DOHH2 (cell line): Measurements from ENCODE around the gene SKAP1.

Experiments
- H3F3A ChIP-seq: fragments of 200-600 bp; sonication (generic), shearing (Covaris generic); 2 replicates; pipeline ENCODE4 v1.6.0; 2016; ENCODE audit warnings: antibody characterized with exemption, mild to moderate bottlenecking; ENCODE audit not compliant: control insufficient read depth, insufficient read depth
- H3K27ac ChIP-seq: fragments of 200-600 bp; sonication (generic); 2 replicates; pipeline ENCODE4 v1.5.1; 2014; ENCODE audit warnings: low read depth, mild to moderate bottlenecking, low read length, moderate library complexity
- H3K27me3 ChIP-seq: fragments of 200-600 bp; sonication (generic); 2 replicates; pipeline ENCODE4 v1.6.1; 2014; ENCODE audit warnings: mild to moderate bottlenecking, low read length, mixed read lengths; ENCODE audit not compliant: control insufficient read depth
- H3K36me3 ChIP-seq: fragments of 200-600 bp; sonication (generic); 2 replicates; pipeline ENCODE4 v1.6.1; 2014; ENCODE audit warnings: mild to moderate bottlenecking, low read length, moderate library complexity, mixed read lengths; ENCODE audit not compliant: control insufficient read depth
- H3K4me1 ChIP-seq: fragments of 200-600 bp; sonication (generic); 2 replicates; pipeline ENCODE4 v1.6.1; 2014; ENCODE audit warnings: mild to moderate bottlenecking, low read length, mixed read lengths; ENCODE audit not compliant: control insufficient read depth
- H3K4me2 ChIP-seq: fragments of 200-600 bp; sonication (generic); 2 replicates; pipeline ENCODE4 v1.6.0; 2014; ENCODE audit warnings: mild to moderate bottlenecking, low read length, moderate library complexity
- H3K4me3 ChIP-seq: fragments of 200-600 bp; sonication (generic); 2 replicates; pipeline ENCODE4 v1.5.1; 2014; ENCODE audit warnings: mild to moderate bottlenecking, low read length, mixed read lengths
- H3K79me2 ChIP-seq: fragments of 200-600 bp; sonication (generic); 2 replicates; pipeline ENCODE4 v1.6.1; 2014; ENCODE audit warnings: mild to moderate bottlenecking, low read length, mixed read lengths; ENCODE audit not compliant: control insufficient read depth
- H3K9me2 ChIP-seq: fragments of 200-600 bp; sonication (generic); replicated peaks from 2 replicates; pipeline ENCODE4 v1.6.1; 2014; ENCODE audit warnings: mild to moderate bottlenecking, low read length, mixed read lengths; ENCODE audit not compliant: control insufficient read depth
- H3K9me3 ChIP-seq: fragments of 200-600 bp; sonication (generic); 2 replicates; pipeline ENCODE4 v1.6.1; 2014; ENCODE audit warnings: antibody characterized with exemption, low read length, mixed read lengths; ENCODE audit not compliant: control insufficient read depth, insufficient read depth
- H4K20me1 ChIP-seq: fragments of 200-600 bp; sonication (generic); 2 replicates; pipeline ENCODE4 v1.6.0; 2014; ENCODE audit warnings: low read depth, mild to moderate bottlenecking, antibody characterized with exemption, low read length, moderate library complexity; ENCODE audit not compliant: control insufficient read depth, insufficient read depth
- CTCF ChIP-seq: fragments of 200-600 bp; sonication (generic); IDR thresholded peaks from one replicate; pipeline ENCODE4 v1.5.1; 2014; ENCODE audit warnings: antibody characterized with exemption, mild to moderate bottlenecking, low read depth, low read length; ENCODE audit not compliant: poor library complexity, severe bottlenecking
- EZH2phosphoT487 ChIP-seq: fragments of 200-600 bp; sonication (generic); IDR thresholded peaks from 2 replicates; pipeline ENCODE4 v1.6.1; 2017; ENCODE audit warnings: borderline replicate concordance, mild to moderate bottlenecking, antibody characterized with exemption, low read length, moderate library complexity, mixed read lengths

Gene SKAP1

GRCh38 chr17:48129981-48130380, 300.0 kb downstream of the SKAP1 start:
- H3K36me3 ChIP-seq = no peaks in the 10 kb centered on the region
- H4K20me1 ChIP-seq = no peaks in the 10 kb centered on the region
- H3K27ac ChIP-seq = no peak overlapping the region
- H3K9me3 ChIP-seq = no peaks in the 10 kb centered on the region
- H3K4me3 ChIP-seq = no peak overlapping the region
- no peaks in the 10 kb centered on the region for H3K79me2 ChIP-seq
- H3K9me2 ChIP-seq = no peaks in the 10 kb centered on the region
- H3K27me3 ChIP-seq = no peaks in the 10 kb centered on the region
- H3K4me1 ChIP-seq = no peaks in the 10 kb centered on the region
- H3K4me2 ChIP-seq = no peak overlapping the region
- no peak for TF ChIP-seq EZH2phosphoT487
- TF ChIP-seq CTCF = no peak
- H3F3A ChIP-seq = no peaks in the 10 kb centered on the region

GRCh38 chr17:48128400-48128799, 301.6 kb downstream of the SKAP1 start:
- Histone ChIP-seq H3K4me2 (no peak overlapping the region), H3K4me3 (no peak overlapping the region), H3F3A (no peaks in the 10 kb centered on the region), H3K79me2 (no peaks in the 10 kb centered on the region), H3K9me3 (no peaks in the 10 kb centered on the region), H3K36me3 (no peaks in the 10 kb centered on the region), H3K27ac (no peak overlapping the region), H3K9me2 (no peaks in the 10 kb centered on the region), H3K4me1 (no peaks in the 10 kb centered on the region), H3K27me3 (no peaks in the 10 kb centered on the region), H4K20me1 (no peaks in the 10 kb centered on the region)
- TF ChIP-seq CTCF = no peak
- no peak for TF ChIP-seq EZH2phosphoT487

- no peak overlapping the region for H3K4me3 ChIP-seq
- H3K9me3 ChIP-seq = no peaks in the 10 kb centered on the region
- peaks cover 3% of the 10 kb centered on the region; the same call in 1 of the 2 replicates for H3K36me3 ChIP-seq
- no peaks in the 10 kb centered on the region for H3F3A ChIP-seq
- TF ChIP-seq EZH2phosphoT487 (no peak), CTCF (no peak)
- no peak overlapping the region for H3K27ac ChIP-seq
- H4K20me1 ChIP-seq = no peaks in the 10 kb centered on the region
- no peak overlapping the region for H3K4me2 ChIP-seq
- H3K27me3 ChIP-seq = no peaks in the 10 kb centered on the region
- no peaks in the 10 kb centered on the region for H3K79me2 ChIP-seq
- H3K9me2 ChIP-seq = no peaks in the 10 kb centered on the region
- no peaks in the 10 kb centered on the region for H3K4me1 ChIP-seq
These were observed 302.5 kb downstream of the SKAP1 start for GRCh38 chr17:48127371-48128051.
